ENCODE data around the gene BCAS3.
"Not testable (repeated sequence)": the region's sequence is repeated elsewhere in the genome, so short reads cannot be mapped to it uniquely, and the experiment has no call there.

The BCAS3 gene

GRCh38 chr17:61354895-61355874 is 677.5 kb downstream of the BCAS3 start:
- DNase-seq, result no peak

GRCh38 chr17:61357061-61357460 is 679.4 kb downstream of the BCAS3 start:
- DNase-seq, result not testable (repeated sequence)

DNA sequence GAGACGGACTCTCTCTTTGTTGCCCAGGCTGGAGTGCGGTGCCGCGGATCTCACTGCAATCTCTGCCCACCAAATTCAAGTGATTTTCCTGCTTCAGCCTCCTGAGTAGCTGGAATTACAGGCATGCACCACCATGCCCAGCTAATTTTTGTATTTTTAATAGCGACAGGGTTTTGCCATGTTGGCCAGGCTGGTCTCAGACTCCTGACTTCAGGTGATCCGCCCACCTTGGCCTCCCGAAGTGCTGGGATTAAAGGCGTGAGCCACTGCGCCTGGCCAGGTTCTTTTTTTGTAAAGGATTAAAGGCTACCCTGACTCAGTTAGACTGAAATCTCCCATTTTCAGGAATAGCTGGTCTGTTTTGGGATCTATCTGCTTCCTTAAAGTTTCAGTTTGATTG is 681.9 kb downstream of the BCAS3 start:
- DNase-seq, result not testable (repeated sequence)

DNA sequence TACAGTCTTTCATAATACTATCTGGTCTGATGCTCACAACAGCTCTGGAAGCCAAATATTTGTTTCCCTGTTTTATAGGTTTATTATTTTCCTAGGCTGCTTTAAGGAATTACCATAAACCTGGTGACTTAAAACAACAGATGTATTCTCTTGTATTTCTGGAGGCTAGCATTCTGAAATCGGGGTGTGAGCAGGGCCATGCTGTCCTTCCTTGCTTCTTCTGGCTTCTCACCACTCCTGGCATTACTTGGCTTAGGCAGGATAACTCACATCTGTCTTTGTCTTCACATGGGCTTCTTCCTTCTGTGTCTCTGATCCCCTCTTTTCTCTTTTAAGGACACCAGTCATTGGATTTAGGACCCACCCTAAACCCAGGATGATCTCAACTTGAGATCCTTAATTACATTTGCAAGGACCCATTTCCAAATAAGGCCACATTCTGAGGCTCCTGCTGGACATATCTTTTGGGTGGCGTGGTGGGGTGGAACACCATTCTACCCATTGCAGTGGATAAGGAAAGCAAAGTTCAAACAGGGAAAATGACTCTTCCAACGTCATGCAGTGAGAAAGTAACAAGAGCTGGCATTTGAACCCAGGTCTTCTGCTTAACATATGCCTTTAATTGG is 682.8 kb downstream of the BCAS3 start:
- DNase-seq, result no peak

- no peak for DNase-seq
Measured at GRCh38 chr17:61361084-61361483, 683.4 kb downstream of the BCAS3 start.

GRCh38 chr17:61362396-61362795 is 684.7 kb downstream of the BCAS3 start:
- DNase-seq, result no peak

DNA sequence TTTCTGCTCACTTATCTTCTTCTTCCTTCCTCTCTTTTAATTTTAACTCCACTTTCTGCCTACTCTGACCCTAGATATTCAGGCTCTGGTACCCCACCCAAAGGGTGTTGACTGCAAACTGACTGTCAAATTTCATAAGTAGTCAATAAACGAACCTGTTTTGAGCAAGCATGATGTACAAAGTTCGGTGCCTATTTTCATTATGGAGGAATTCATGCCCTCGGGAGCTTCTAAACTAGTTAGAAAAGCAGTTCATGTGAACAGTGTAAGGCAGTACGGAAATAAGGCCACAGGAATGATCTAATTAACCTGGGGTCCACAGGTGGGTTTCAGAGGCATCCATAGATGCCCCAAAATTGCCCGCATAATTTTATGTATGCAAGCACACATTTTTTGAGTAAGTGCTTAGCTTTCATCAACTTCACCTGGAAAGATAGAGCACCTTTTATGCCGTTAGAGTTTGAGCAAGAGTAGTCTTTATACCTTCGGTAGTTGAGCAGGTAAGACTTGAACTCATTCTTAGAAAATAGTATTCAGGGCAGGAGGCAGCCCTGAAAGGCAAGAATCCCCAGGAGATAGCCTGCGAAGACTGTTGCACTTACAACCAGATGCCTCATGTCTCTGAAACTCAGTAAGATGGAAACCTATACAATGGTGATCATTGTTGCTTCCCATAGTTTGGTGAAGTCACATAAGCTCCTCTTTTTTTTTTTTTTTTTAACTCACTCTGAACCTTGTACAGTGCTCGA is 685.4 kb downstream of the BCAS3 start:
- DNase-seq, result no peak

- DNase-seq, result no peak
Measured at GRCh38 chr17:61363601-61364462, 686.2 kb downstream of the BCAS3 start.

- DNase-seq, result no peak
Measured at GRCh38 chr17:61364463-61364846, 686.8 kb downstream of the BCAS3 start.

- no peak for DNase-seq
Measured at GRCh38 chr17:61366076-61366714, 688.5 kb downstream of the BCAS3 start.

- DNase-seq, result no peak
Measured at GRCh38 chr17:61366715-61367413, 689.2 kb downstream of the BCAS3 start.

DNA sequence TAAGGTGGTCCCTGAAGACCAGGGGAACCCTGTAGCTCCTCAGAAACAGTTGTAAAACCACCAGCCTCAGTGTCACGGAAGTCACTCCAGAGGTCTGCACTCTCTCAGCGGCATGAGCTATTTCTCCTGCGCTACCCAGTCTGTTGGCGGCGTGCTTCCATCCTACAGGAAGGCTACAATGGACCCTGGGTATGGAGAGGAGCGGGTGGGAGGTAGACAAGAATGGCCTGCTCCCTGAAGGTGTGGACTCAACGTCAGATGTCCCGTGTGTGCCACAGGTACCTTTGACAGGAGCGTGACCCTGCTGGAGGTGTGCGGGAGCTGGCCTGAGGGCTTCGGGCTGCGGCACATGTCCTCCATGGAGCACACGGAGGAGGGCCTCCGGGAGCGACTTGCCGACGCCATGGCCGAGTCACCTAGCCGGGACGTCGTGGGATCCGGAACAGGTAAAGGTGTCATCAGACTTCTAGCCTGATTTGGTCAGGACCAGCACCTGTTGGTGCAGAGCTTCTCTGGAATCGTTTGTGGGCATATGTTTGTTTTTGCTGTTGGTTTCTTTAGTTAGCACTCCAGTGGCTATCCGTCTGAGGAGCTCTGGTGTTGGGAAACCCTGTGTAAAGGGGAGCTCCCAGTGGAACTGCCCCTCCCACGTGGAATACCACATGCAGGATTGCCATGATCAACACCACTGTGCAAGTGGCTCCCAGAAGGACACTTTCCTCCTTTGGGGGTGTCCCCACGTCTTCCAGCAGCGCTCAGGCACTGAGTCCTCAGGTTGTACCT is 690.6 kb downstream of the BCAS3 start:
- no peak for DNase-seq

DNA sequence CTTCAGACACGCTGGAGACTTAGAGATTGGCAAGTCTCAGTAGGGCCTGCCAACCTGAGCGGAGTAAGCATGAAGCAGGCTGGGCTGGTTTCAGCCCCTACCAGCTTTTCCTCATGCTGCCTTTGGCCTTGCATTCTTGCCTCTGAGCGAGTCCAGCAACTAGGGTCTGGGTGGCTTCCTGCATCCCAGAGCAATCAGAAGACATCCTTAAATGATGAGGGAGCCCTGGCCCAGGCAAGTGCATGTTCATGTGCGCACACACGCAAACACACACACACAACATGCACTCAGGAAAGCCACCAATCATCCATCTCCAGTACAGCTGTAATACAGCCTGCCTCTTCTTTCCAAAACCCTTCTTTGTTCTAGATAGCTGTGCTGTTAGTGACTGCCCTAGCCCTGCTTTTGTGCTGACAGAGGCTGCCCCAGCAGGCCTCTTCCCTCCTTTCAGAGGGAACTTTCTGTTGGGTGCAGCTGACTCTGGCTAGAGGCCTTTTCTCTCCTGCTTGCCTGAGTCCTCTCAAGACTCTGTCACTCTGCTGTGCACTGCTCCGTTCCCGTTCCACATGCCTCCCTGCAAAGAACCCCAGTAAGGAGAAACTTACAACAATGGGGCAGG is 691.3 kb downstream of the BCAS3 start:
- no peak for DNase-seq

- no peak for DNase-seq
Measured at GRCh38 chr17:61369751-61370150, 692.1 kb downstream of the BCAS3 start.

DNA sequence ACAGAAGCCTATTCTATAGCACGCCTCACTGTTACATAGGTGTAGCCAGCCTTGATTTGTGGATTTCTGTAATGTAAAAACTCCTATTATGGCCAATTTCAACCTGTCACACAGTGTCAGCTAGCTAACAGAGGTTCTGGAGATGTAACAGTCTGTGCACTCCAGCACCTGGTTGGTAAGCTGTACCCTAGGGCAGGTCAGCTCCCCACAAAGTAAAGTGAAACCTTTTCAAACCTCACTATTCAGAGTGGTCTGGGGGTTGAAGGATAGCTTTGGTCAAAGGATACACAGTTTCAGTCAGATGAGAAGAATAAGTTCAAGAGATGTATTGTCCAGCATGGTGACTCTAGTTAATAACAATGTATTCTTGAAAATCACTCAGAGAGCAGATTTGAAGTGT is 693.5 kb downstream of the BCAS3 start:
- no peak for DNase-seq

GRCh38 chr17:61371606-61372005 is 694.0 kb downstream of the BCAS3 start:
- no peak for DNase-seq

DNA sequence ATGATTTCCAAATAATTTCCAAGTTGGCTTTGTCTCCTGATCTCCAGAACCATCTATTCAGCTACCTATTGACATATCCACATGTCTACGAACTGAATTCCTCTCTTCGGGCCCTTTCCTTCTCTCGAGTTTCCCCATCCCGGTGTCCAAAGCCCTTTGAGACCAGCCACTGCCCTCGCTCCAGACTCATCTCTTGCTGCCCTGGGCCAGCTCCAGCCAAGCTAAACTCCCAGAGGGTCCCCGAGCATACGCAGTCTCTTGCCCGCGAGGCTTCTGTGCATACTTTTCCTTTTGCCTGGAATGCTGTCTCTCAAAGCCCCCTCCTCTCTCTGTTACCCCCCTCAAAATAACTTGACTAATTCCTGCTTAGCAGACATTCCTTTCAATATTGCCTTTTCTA is 694.8 kb downstream of the BCAS3 start:
- no peak for DNase-seq

DNA sequence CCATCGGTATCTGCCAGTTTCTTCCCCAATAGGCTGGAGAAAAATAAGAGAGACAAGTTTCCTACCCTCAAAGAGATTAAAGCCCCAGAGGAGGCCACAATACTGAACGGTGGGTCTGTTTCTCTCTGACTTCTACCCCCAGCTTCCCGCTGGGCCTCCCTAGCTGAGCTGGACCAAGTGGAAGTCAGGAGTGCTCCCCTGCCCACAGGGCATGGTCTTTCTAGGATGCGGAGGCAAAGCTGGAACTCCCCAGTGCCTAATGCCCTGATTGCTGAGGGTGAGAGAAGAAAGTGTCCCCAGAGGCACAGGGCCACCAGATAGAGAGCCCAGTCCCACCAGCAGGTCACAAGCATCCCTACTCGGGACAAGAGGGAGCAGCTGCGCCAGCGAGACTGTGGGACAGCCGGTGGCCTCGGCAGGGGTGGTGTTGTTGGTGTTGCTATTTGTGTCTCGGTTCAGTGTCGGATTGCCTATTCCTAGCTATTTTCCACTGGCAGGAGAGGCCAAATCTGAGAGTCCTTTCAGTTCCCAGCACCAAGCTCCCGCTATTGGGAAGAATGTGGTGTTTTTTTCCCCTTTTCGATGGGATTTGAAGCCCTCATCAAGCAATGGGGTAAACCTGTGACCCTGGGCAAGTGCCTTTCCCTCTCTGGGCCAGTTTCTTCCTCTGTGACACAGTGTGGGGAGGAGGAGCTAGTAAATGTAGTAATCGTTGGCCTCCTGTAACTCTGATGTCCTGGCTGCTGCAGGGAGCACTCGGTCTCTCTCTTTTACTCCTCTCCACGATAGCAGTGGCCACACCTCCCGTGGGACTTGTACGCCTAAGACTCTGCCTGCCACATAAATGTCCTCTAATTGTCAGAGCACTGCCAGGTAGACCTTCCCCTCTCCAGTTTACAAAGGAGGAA is 699.5 kb downstream of the BCAS3 start:
- DNase-seq, result no peak
